NT2/D1 (cell line): Measurements from ENCODE around the gene GALNT9.

Experiments
- SUZ12 ChIP-seq: IDR thresholded peaks from 2 replicates; pipeline ENCODE4 v1.6.1; 2011; ENCODE audit not compliant: insufficient read length, insufficient read depth; ENCODE audit errors: extremely low read depth
- YY1 ChIP-seq: IDR thresholded peaks from 2 replicates; pipeline ENCODE4 v1.6.1; 2011; ENCODE audit not compliant: insufficient read length, insufficient read depth
- ZNF274 ChIP-seq: IDR thresholded peaks from 2 replicates; pipeline ENCODE4 v1.6.1; 2011; ENCODE audit warnings: mild to moderate bottlenecking, low read depth, low read length

DNA sequence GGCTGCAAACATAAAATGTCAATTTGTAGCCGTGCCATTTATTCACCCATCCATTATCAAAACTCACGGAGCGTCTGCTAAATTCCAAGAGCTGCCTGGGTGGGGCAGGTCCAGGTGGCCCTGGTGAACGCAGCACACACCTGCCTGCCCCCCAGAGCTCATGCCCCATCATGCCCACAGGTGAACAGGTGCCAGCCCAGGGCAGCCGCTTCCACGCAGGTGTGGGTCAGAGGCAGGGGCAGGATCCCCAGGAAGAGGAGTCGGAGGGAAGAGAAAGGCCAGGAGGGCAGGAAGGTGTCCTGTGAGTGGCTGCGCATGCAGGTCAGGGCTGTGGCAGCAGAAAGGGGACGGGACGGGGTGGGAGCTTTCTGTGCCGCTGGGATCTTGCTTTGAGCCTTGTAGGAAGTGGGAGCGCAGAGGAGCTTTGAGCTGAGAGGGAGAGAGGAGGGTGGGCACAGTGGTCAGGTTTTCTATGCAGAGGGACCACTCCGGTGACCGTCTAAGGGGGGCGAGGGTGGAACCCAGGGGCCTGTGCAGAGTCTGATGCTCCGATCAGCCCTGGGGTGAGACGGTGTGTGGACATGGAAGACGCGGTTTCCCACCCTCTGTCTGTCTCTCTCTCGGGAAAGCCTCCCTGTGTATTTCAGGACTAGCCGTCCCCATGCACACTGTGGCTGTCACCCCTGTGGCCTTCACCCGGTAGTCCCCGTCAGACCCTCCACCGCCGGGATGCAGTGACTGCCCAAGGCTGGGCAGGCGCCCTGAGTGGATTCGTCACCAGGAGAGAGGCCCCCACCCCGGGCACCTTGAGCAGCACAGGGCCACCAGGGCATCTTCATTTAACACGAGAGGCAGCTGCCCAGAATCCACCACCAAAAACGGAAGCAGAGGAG is 26.7 kb downstream of the GALNT9 start:
- no peak for TF ChIP-seq ZNF274
- TF ChIP-seq SUZ12, result no peak
- TF ChIP-seq YY1, result no peak
